IPS DF 19.7 (cell line): ENCODE data around the gene EIF4E1B.

Experiments
- DNase-seq: peaks from one replicate; pipeline ENCODE4 v3.0.0-alpha.2; 2013; ENCODE audit warnings: low read depth, low spot score

The EIF4E1B gene

DNA sequence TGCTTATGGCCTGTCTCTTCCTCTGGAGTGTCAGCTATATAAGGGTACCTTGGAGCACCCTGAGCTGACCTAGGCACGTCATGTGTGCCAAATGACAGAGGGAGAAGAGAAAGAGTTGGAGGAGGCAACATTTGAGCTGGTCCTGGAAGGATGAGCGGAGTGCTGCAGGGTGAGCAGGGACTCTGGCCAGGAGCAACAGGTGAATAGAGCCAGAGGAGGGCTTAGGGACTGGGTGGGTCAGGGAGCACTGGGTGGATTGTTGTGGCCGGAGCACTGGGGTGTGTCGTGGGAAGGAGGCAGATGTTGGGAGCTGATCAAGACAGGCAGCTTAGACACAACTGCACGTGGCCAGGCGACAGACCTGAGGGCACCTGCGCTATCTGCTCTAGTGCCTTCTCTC lies 60.4 kb downstream of the EIF4E1B start:
- no peak for DNase-seq

DNA sequence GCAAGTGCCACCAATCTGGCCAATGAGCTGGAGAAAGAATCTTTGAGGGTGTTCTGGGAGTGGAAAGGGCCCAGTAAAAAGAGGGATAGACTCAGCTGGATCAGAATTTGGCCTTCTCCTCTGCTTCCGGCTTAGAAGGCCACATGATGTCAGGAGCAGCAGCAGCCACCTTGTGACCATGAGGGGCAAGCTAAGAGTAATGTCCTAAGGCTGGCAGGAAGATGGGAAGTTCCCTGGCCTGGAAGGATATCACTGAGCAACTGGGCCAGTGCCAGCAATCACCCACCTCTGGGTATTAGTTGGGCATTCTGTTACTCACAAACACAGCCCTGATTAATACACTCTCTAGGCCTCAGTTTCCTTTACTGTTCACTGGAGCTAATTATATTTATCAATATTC lies 61.0 kb downstream of the EIF4E1B start:
- no peak for DNase-seq

DNA sequence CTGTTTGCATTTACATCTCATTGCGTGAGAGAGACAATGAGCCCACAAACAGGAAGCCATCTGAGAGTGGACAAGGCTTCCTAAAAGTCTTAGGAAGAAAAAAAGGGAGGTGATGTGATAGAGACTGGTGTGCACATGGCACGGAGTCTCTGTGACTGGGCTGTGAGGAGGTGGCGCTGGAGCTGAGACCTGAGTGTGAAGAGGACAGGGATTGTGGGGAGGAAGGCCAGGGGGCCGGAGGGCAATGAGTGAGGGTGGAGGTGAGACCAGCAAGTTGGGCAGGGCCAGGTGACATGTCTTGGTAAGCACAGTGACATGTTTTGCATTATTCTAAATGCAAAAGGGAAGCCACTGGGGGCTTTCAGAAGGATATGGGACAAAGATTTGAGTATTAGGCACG lies 61.9 kb downstream of the EIF4E1B start:
- no peak for DNase-seq

DNA sequence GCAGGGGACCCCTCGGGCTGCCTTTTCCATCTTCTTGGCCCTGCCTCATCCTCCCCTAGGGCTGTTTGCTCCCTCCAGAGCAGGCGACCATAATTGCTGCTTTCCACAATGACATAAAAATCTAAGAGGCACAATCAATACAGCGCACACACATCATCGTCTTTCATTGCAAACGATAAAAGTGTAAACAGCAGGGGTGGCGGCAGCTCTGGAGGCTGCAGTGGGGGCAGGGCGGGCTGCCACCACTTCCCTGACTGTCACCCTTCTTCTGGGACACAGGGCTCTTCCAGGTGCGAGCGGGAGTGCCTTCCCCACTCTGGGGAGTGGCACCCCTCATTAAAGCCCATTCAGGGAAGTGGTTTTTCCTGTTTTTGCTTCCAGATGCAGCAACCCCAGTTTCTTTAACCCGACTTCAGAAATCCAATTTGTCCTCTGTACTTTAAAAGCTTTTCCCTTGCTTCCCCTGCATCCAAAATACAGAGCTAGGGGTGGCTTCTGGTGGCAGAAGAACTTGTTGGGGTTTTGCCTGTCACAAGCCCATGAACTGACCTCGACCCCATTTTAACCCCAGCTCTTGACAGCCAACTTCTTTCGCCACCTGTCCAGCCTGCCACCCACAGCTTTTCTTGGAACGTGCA lies 62.5 kb downstream of the EIF4E1B start:
- DNase-seq, result no peak

DNA sequence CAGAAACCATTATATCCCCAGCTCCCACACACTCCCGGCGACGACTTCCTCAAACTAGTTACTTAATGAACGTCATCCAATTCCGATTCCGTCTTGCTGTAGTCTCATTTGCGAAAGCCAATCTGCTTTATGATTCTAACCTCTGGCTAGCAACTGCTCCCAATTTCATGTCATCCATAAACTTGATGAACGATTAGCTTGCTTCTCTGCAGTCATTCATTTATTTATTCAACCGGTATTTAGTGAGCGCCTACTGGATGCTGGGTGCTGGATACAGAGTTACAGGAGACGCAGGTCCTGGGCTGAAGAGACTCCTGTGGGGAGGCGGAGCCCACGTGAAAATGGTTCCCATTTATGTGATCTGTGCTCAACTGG lies 63.0 kb downstream of the EIF4E1B start:
- DNase-seq, result no peak

DNA sequence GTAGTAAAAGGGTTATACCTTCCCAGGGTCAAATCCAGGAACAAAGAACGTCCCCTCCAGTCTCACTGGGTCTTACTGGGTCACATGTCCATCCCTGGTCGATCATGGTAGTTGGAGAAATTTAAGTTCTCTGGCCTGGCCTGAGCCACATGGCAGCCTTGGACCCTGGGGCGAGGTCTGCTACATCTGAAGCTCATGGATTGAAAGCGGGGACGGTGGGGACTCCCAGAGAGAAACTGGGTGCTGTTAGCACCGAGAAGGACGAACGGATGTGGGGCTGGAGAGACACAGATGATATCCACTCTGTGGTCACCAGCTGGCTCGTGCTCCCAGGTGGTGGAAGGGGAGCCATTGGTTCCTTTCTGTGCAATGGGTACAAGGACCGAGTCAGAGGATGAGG lies 63.7 kb downstream of the EIF4E1B start:
- DNase-seq, result no peak

DNA sequence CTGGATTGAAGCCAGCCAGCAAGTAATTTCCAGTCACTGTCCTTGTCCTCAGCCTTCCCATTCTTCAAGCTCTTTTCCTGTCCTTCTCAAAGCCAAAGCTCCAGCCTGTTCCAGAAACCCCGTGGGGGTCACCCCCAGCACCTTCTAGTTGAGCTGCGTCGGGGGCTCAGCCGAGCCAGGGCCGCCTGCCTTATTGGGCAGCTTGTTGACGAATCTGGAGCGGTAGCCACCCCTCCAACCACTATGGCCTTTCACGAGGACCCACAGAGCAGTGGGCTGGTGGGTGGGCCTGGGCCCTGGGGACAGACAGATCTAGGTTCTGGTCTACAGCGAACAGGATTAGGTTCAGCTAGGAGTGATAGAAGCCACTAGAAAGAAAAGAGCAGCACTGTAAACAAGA lies 64.2 kb downstream of the EIF4E1B start:
- no peak for DNase-seq

DNA sequence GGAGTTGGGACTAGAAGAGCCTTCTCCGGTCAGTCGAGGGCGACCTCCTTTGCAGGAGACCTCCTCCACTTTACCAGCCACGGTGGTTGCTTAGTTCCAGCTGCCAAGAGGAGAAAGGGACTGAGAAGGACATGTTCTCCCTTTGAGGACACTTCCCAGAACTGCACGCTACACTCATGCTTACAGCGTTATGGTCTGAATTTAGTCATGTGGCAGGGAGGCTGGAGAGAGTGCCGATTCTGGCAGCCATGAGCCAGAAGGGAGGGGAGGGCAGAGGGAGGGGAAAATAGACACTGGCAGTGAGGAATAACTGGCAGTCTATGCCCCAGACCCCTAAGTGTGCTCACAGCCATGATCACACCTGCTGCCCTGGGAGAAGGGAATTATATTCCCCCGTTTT lies 64.6 kb downstream of the EIF4E1B start:
- DNase-seq, result no peak
